HepG2 (cell line): ENCODE measurements around the gene GPX2. TPM values are rescaled to one million over a fixed set of nuclear protein-coding genes. Genes with fewer than 3 reads are reported as not detected.

Experiments
- ADNP ChIP-seq: sonication (generic); formaldehyde crosslinking; IDR thresholded peaks from 2 replicates; pipeline ENCODE4 v1.4.0; 2020; ENCODE audit warnings: missing genetic modification reagents
- ATF5 ChIP-seq: sonication (generic); formaldehyde crosslinking; IDR thresholded peaks from 2 replicates; pipeline ENCODE4 v1.4.0; 2020; ENCODE audit warnings: mild to moderate bottlenecking, low read depth, missing genetic modification reagents
- DNMT1 ChIP-seq: sonication (generic); formaldehyde crosslinking; IDR thresholded peaks from 2 replicates; pipeline ENCODE4 v1.5.1; 2020; ENCODE audit warnings: mild to moderate bottlenecking, missing genetic modification reagents
- GTF3A ChIP-seq: sonication (generic); formaldehyde crosslinking; conservative IDR thresholded peaks from 2 replicates; pipeline ENCODE4 v1.4.0; 2020; ENCODE audit warnings: mild to moderate bottlenecking, missing genetic modification reagents
- KDM3A ChIP-seq: IDR thresholded peaks from 2 replicates; pipeline ENCODE4 v1.6.1; 2018; ENCODE audit warnings: low read depth, missing compliant biosample characterization
- KLF12 ChIP-seq: sonication (generic); formaldehyde crosslinking; IDR thresholded peaks from 2 replicates; pipeline ENCODE4 v1.4.0; 2020; ENCODE audit warnings: missing genetic modification reagents, borderline replicate concordance
- KLF6 ChIP-seq: IDR thresholded peaks from 2 replicates; pipeline ENCODE4 v1.8.0; 2016; ENCODE audit warnings: missing biosample characterization, missing genetic modification reagents
- RAD21 ChIP-seq: fragments of 450-650 bp; formaldehyde crosslinking; IDR thresholded peaks from 2 replicates; pipeline ENCODE4 v1.5.0; 2020; ENCODE audit warnings: mild to moderate bottlenecking
- TFE3 ChIP-seq: IDR thresholded peaks from 2 replicates; pipeline ENCODE4 v1.6.1; 2016
- TRIM24 ChIP-seq: sonication (generic); formaldehyde crosslinking; IDR thresholded peaks from 2 replicates; pipeline ENCODE4 v1.8.0; 2022; ENCODE audit warnings: mild to moderate bottlenecking, missing genetic modification reagents
- ZBTB1 ChIP-seq: sonication (generic); formaldehyde crosslinking; IDR thresholded peaks from 2 replicates; pipeline ENCODE4 v1.4.0; 2020; ENCODE audit warnings: missing genetic modification reagents, borderline replicate concordance
- ZBTB42 ChIP-seq: sonication (generic); formaldehyde crosslinking; IDR thresholded peaks from 2 replicates; pipeline ENCODE4 v1.5.0; 2020; ENCODE audit warnings: mild to moderate bottlenecking, missing genetic modification reagents
- ZFP1 ChIP-seq: IDR thresholded peaks from 2 replicates; pipeline ENCODE4 v1.6.1; 2016
- ZFP82 ChIP-seq: sonication (generic); formaldehyde crosslinking; IDR thresholded peaks from 2 replicates; pipeline ENCODE4 v1.5.1; 2020; ENCODE audit warnings: mild to moderate bottlenecking, missing genetic modification reagents, borderline replicate concordance
- ZNF12 ChIP-seq: sonication (generic); formaldehyde crosslinking; IDR thresholded peaks from 2 replicates; pipeline ENCODE4 v1.5.0; 2020; ENCODE audit warnings: missing genetic modification reagents
- ZNF343 ChIP-seq: sonication (generic); formaldehyde crosslinking; IDR thresholded peaks from 2 replicates; pipeline ENCODE4 v1.4.0; 2020; ENCODE audit warnings: mild to moderate bottlenecking, missing genetic modification reagents
- ZNF44 ChIP-seq: sonication (generic); formaldehyde crosslinking; IDR thresholded peaks from 2 replicates; pipeline ENCODE4 v1.5.1; 2020; ENCODE audit warnings: mild to moderate bottlenecking, missing genetic modification reagents
- ZNF501 ChIP-seq: sonication (generic); formaldehyde crosslinking; IDR thresholded peaks from 2 replicates; pipeline ENCODE4 v1.5.1; 2020; ENCODE audit warnings: mild to moderate bottlenecking, moderate library complexity, missing genetic modification reagents
- ZNF816 ChIP-seq: sonication (generic); formaldehyde crosslinking; IDR thresholded peaks from 2 replicates; pipeline ENCODE4 v1.8.0; 2022; ENCODE audit warnings: missing genetic modification reagents, mild to moderate bottlenecking, borderline replicate concordance
- polyA plus RNA-seq, 8 experiments: library from polyadenylated mRNA; depleted of rRNA in 3 of 8; stranded (reverse) in 7 of 8; unstranded in 1 of 8; fragments of >200 nt; fragmentation: Illumina TruSeq in 4 of 8; extraction: Trizol in 4 of 8; gene quantifications; 2 replicates each; pipeline versions ENCODE4 v1.2.1 to v1.2.3, GENCODE V29; 2011 to 2016; ENCODE audit warnings: low read depth in 4 of 8, missing spikeins in 1 of 8, mixed read lengths in 1 of 8; ENCODE audit not compliant: insufficient read depth in 1 of 8
- total RNA-seq, 5 experiments: library from RNA; depleted of rRNA; stranded (reverse); fragments of >200 nt; fragmentation: Illumina TruSeq; extraction: Trizol; gene quantifications; 2 replicates each; pipeline ENCODE4 v1.2.3, GENCODE V29; 2016; ENCODE audit warnings: low read depth in 1 of 5
- TF ChIP-seq, protein P1 (sequence below), 2 experiments: sonication (generic) in 1 of 2; formaldehyde crosslinking in 1 of 2; IDR thresholded peaks; 2 replicates each; pipeline versions ENCODE4 v1.5.1 to v1.6.1; 2011 to 2020; ENCODE audit warnings: borderline replicate concordance in 1 of 2, low read depth in 1 of 2, low read length in 1 of 2, mild to moderate bottlenecking in 1 of 2, missing genetic modification reagents in 1 of 2, moderate library complexity in 1 of 2
- TF ChIP-seq, protein P2 (sequence below): sonication (generic); formaldehyde crosslinking; IDR thresholded peaks from 2 replicates; pipeline ENCODE4 v1.4.0; 2020; ENCODE audit warnings: missing genetic modification reagents, mild to moderate bottlenecking, borderline replicate concordance
- TF ChIP-seq, protein P3 (sequence below): sonication (generic); formaldehyde crosslinking; IDR thresholded peaks from 2 replicates; pipeline ENCODE4 v1.5.1; 2020; ENCODE audit warnings: missing genetic modification reagents, mild to moderate bottlenecking, borderline replicate concordance

Gene GPX2
- total and polyA plus RNA-seq, 2 of the 13 experiments (the other 11 are each of a cell fraction or from before 2014, with no cell fraction given): 526 to 674 TPM

DNA sequence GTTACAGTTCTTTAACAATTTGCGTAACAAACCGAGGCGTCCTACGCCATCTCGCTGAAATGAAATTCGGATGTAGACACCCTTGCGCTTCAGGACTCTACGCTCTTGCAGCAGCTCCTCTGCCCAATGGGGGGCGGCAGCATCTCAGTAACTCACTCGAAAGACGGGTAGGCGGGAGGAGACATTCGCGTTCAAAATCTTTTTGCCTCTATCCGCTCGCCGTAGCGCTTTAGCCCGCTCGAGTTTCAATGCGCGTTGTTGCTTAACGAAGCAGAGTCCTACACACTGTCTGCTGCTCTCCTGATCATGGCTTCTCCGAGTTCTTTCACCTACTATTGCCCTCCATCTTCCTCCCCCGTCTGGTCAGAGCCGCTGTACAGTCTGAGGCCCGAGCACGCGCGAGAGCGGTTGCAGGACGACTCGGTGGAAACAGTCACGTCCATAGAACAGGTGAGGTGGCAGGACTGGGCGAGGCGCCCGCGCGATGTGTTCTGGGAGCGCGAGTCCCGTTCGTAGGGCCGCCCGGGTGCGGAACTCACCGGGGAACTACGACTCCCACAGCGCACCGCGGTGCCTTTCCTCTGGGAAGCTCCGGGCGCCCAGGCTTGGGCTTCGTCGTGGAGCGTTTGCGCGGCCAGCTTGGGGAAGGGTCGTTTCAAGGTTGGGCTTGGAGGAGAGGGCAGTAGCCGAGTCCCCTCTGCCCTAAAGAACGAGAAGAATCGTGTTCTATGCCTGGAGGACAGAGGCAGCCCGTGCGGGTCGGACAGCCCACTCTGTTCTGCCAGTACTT, 44.3 kb upstream of the GPX2 start, which contains the start of gene FNTB (continued):
- TF ChIP-seq ZBTB42 (CRISPR knock-in tag) (0 out of 2 replicates have a peak, but pooled peaks have one; percentile 58), ZFP82 (no peak), ZNF44 (CRISPR knock-in tag) (peak; percentile 30; the same call in 1 of the 2 replicates), KDM3A (CRISPR knock-in tag) (peak; percentile 84; the same call in 1 of the 2 replicates), ZNF501 (CRISPR knock-in tag) (peak; percentile 96), TRIM24 (no peak), KLF12 (peak; percentile 91; the same call in 1 of the 2 replicates), DNMT1 (CRISPR knock-in tag) (no peak), ZFP1 (CRISPR knock-in tag) (no peak), RAD21 (CRISPR knock-in tag) (peak; percentile 71), ATF5 (CRISPR knock-in tag) (peak; percentile 85), ZBTB1 (CRISPR knock-in tag) (no peak), ADNP (CRISPR knock-in tag) (no peak), KLF6 (CRISPR knock-in tag) (peak; percentile 84), ZNF816 (CRISPR knock-in tag) (no peak), TFE3 (peak; percentile 21; the same call in 1 of the 2 replicates), ZNF12 (CRISPR knock-in tag) (peak; percentile 76), GTF3A (CRISPR knock-in tag) (no peak), ZNF343 (CRISPR knock-in tag) (peak; percentile 71)
- TF ChIP-seq, protein P1, sequence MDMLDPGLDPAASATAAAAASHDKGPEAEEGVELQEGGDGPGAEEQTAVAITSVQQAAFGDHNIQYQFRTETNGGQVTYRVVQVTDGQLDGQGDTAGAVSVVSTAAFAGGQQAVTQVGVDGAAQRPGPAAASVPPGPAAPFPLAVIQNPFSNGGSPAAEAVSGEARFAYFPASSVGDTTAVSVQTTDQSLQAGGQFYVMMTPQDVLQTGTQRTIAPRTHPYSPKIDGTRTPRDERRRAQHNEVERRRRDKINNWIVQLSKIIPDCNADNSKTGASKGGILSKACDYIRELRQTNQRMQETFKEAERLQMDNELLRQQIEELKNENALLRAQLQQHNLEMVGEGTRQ (IDR thresholded peaks at IDR 0.05; ENCODE audit: low read depth, low read length): no peak
- TF ChIP-seq, protein P1 (CRISPR knock-in tag; IDR thresholded peaks at IDR 0.05; ENCODE audit: borderline replicate concordance): no peak; the same call in 1 of the 2 replicates
- TF ChIP-seq, protein P2, sequence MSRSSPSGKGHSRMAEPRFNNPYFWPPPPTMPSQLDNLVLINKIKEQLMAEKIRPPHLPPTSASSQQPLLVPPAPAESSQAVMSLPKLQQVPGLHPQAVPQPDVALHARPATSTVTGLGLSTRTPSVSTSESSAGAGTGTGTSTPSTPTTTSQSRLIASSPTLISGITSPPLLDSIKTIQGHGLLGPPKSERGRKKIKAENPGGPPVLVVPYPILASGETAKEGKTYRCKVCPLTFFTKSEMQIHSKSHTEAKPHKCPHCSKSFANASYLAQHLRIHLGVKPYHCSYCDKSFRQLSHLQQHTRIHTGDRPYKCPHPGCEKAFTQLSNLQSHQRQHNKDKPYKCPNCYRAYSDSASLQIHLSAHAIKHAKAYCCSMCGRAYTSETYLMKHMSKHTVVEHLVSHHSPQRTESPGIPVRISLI: peak; percentile 44; the same call in 1 of the 2 replicates
- TF ChIP-seq, protein P3, sequence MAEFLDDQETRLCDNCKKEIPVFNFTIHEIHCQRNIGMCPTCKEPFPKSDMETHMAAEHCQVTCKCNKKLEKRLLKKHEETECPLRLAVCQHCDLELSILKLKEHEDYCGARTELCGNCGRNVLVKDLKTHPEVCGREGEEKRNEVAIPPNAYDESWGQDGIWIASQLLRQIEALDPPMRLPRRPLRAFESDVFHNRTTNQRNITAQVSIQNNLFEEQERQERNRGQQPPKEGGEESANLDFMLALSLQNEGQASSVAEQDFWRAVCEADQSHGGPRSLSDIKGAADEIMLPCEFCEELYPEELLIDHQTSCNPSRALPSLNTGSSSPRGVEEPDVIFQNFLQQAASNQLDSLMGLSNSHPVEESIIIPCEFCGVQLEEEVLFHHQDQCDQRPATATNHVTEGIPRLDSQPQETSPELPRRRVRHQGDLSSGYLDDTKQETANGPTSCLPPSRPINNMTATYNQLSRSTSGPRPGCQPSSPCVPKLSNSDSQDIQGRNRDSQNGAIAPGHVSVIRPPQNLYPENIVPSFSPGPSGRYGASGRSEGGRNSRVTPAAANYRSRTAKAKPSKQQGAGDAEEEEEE (CRISPR knock-in tag): no peak
